ENCODE results near the gene UQCC2.

- TF ChIP-seq CTCF (IDR thresholded peaks at IDR 0.05) = no peak
- no peak for TF ChIP-seq POLR2A (IDR thresholded peaks at IDR 0.05)
Measured at GRCh38 chr6:33673851-33674250, 37.6 kb downstream of the UQCC2 start.
